HepG2 (cell line): ENCODE data around the gene MTSS2. TPM values are rescaled to one million over a fixed set of nuclear protein-coding genes. Genes with fewer than 3 reads are reported as not detected.

Experiments used
- ATAC-seq: fragments of 200-7000 bp; cut with Tn5 transposase; 3 replicates; pipeline ENCODE4 v1.9.1; 2020; ENCODE audit warnings: mild to moderate bottlenecking, moderate library complexity
- BruUV-seq: library from RNA; stranded (reverse); fragments of 400-500 nt; replicated peaks from 2 replicates; lab custom pipeline; 2021; lab: Mats Ljungman, UMichigan
- CTCF ChIA-PET: fragments of 300-600 bp; formaldehyde crosslinking; extraction: SDS; loops from one replicate; lab custom pipeline; 2021; ENCODE audit warnings: low total read pairs, inconsistent platforms, low intra/inter-chr PET ratio; lab: Yijun Ruan, JAX
- POLR2A ChIA-PET: fragments of 350-600 bp; sonication (Branson Sonifier 250); formaldehyde crosslinking; loops from one replicate; lab custom pipeline; 2020; ENCODE audit warnings: antibody characterized with exemption, inconsistent platforms; lab: Yijun Ruan, JAX
- DNase-seq: peaks from one replicate; pipeline ENCODE4 v3.0.0-alpha.2; 2015; ENCODE audit warnings: low spot score
- FAIRE-seq: peaks from 3 replicates; lab custom pipeline; 2011; peaks lifted over from hg19 to GRCh38; lab: Jason Lieb, UNC
- H2AFZ ChIP-seq: one replicate; pipeline ENCODE4 v1.6.1; 2011; ENCODE audit warnings: low read length, inconsistent platforms
- H3K27ac ChIP-seq: fragments of 300-600 bp; 3 replicates; pipeline ENCODE4 v1.8.0; 2011; ENCODE audit warnings: mixed run types, mild to moderate bottlenecking, mixed read lengths, low read length, inconsistent platforms; ENCODE audit not compliant: insufficient read depth; ENCODE audit errors: extremely low read length
- H3K27me3 ChIP-seq, 2 experiments: fragments of 200-600 bp in 1 of 2; 2 replicates in 1 of 2; 3 replicates in 1 of 2; pipeline versions ENCODE4 v1.6.0 to v1.8.0; 2011; ENCODE audit warnings: low read length in 2 of 2, mild to moderate bottlenecking in 2 of 2, moderate library complexity in 2 of 2, inconsistent platforms in 1 of 2; ENCODE audit not compliant: insufficient read depth in 2 of 2, control insufficient read depth in 1 of 2
- H3K36me3 ChIP-seq, 2 experiments: fragments of 200-600 bp in 1 of 2; replicated peaks in 1 of 2; 2 replicates in 1 of 2; 3 replicates in 1 of 2; pipeline versions ENCODE4 v1.5.1 to v1.8.0; 2011; ENCODE audit warnings: low read length in 2 of 2, inconsistent platforms in 1 of 2; ENCODE audit not compliant: insufficient read depth in 2 of 2, control insufficient read depth in 1 of 2
- H3K4me1 ChIP-seq: 2 replicates; pipeline ENCODE4 v1.5.1; 2012; ENCODE audit warnings: low read length, inconsistent platforms; ENCODE audit not compliant: insufficient read depth
- H3K4me2 ChIP-seq: 2 replicates; pipeline ENCODE4 v1.6.0; 2011; ENCODE audit warnings: low read depth, low read length, inconsistent platforms
- H3K4me3 ChIP-seq, 3 experiments: fragments of 200-600 bp in 1 of 3; sonication (generic), shearing (Covaris generic) in 1 of 3; replicated peaks in 1 of 3; 2 replicates each; pipeline ENCODE4 v1.5.1; 2011 to 2016; ENCODE audit warnings: low read length in 3 of 3, inconsistent platforms in 2 of 3, low read depth in 2 of 3, mild to moderate bottlenecking in 2 of 3, control low read depth in 1 of 3, mixed read lengths in 1 of 3; ENCODE audit not compliant: insufficient read depth in 1 of 3
- H3K79me2 ChIP-seq: one replicate; pipeline ENCODE4 v1.6.1; 2011; ENCODE audit warnings: low read length, inconsistent platforms; ENCODE audit not compliant: insufficient read depth
- H3K9ac ChIP-seq: 2 replicates; pipeline ENCODE4 v1.6.0; 2011; ENCODE audit warnings: mild to moderate bottlenecking, low read depth, low read length, inconsistent platforms; ENCODE audit not compliant: insufficient read depth
- H3K9me3 ChIP-seq: 2 replicates; pipeline ENCODE4 v1.5.1; 2012; ENCODE audit warnings: mild to moderate bottlenecking, low read length
- H4K20me1 ChIP-seq: 2 replicates; pipeline ENCODE4 v1.6.0; 2011; ENCODE audit warnings: inconsistent platforms, mild to moderate bottlenecking, low read length, moderate library complexity; ENCODE audit not compliant: insufficient read depth
- AGO1 ChIP-seq: fragments of 200-400 bp; formaldehyde crosslinking; IDR thresholded peaks from 2 replicates; pipeline ENCODE4 v1.6.1; 2017; ENCODE audit warnings: mild to moderate bottlenecking, low read depth, low read length, moderate library complexity; ENCODE audit not compliant: poor library complexity, severe bottlenecking
- AKAP8 ChIP-seq: sonication (generic); formaldehyde crosslinking; IDR thresholded peaks from 2 replicates; pipeline ENCODE4 v1.5.1; 2020; ENCODE audit warnings: mild to moderate bottlenecking, missing genetic modification reagents
- ARHGAP35 ChIP-seq: sonication (generic); formaldehyde crosslinking; IDR thresholded peaks from 2 replicates; pipeline ENCODE4 v1.9.0; 2022; ENCODE audit warnings: mild to moderate bottlenecking, inconsistent platforms, moderate library complexity, missing genetic modification reagents, borderline replicate concordance
- ATAD3A ChIP-seq: sonication (generic); formaldehyde crosslinking; IDR thresholded peaks from 2 replicates; pipeline ENCODE4 v1.4.0; 2020; ENCODE audit warnings: missing genetic modification reagents
- GTF2F1 ChIP-seq: fragments of 150-350 bp; IDR thresholded peaks from 2 replicates; pipeline ENCODE4 v1.6.1; 2014; ENCODE audit warnings: low read length
- NR2C2 ChIP-seq: sonication (generic); formaldehyde crosslinking; IDR thresholded peaks from 2 replicates; pipeline ENCODE4 v1.4.0; 2020; ENCODE audit warnings: missing genetic modification reagents, mild to moderate bottlenecking, moderate library complexity, borderline replicate concordance
- PAWR ChIP-seq: sonication (generic); formaldehyde crosslinking; IDR thresholded peaks from 2 replicates; pipeline ENCODE4 v1.4.0; 2020; ENCODE audit warnings: missing genetic modification reagents, mild to moderate bottlenecking, borderline replicate concordance
- POLR2AphosphoS2 ChIP-seq: IDR thresholded peaks from 2 replicates; pipeline ENCODE4 v1.6.1; 2011; ENCODE audit warnings: low read depth, low read length, improper control_type of control experiment
- POLR2AphosphoS5 ChIP-seq: IDR thresholded peaks from 2 replicates; pipeline ENCODE4 v1.6.1; 2012; ENCODE audit warnings: low read depth, low read length
- RBAK ChIP-seq: sonication (generic); formaldehyde crosslinking; IDR thresholded peaks from 2 replicates; pipeline ENCODE4 v1.5.1; 2020; ENCODE audit warnings: mild to moderate bottlenecking, missing genetic modification reagents
- RFXANK ChIP-seq: IDR thresholded peaks from 2 replicates; pipeline ENCODE4 v1.6.1; 2016
- SIX4 ChIP-seq: sonication (generic); formaldehyde crosslinking; IDR thresholded peaks from 2 replicates; pipeline ENCODE4 v1.4.0; 2020; ENCODE audit warnings: missing genetic modification reagents
- TAF15 ChIP-seq: fragments of 200-400 bp; formaldehyde crosslinking; IDR thresholded peaks from one replicate; pipeline ENCODE4 v1.6.1; 2018; ENCODE audit warnings: mild to moderate bottlenecking, low read depth, low read length; ENCODE audit not compliant: poor library complexity, severe bottlenecking
- THAP9 ChIP-seq: sonication (generic); formaldehyde crosslinking; IDR thresholded peaks from 2 replicates; pipeline ENCODE4; 2020; ENCODE audit warnings: missing genetic modification reagents, mild to moderate bottlenecking, borderline replicate concordance
- TOPORS ChIP-seq: sonication (generic); formaldehyde crosslinking; IDR thresholded peaks from 2 replicates; pipeline ENCODE4 v1.8.0; 2023; ENCODE audit warnings: mild to moderate bottlenecking, missing genetic modification reagents
- ZNF256 ChIP-seq: sonication (generic); formaldehyde crosslinking; conservative IDR thresholded peaks from 2 replicates; pipeline ENCODE4 v1.4.0; 2020; ENCODE audit warnings: missing genetic modification reagents
- ZNF260 ChIP-seq: sonication (generic); formaldehyde crosslinking; IDR thresholded peaks from 2 replicates; pipeline ENCODE4 v1.4.0; 2020; ENCODE audit warnings: missing genetic modification reagents, low read depth, mild to moderate bottlenecking, borderline replicate concordance
- ZNF572 ChIP-seq: sonication (generic); formaldehyde crosslinking; IDR thresholded peaks from 2 replicates; pipeline ENCODE4 v1.5.1; 2020; ENCODE audit warnings: mild to moderate bottlenecking, missing genetic modification reagents
- WGBS: methylation state at CpG from one replicate; pipeline ENCODE4 v1.1.6; 2017; ENCODE audit warnings: low lambda C conversion rate; 5-methylcytosine and 5-hydroxymethylcytosine counted together
- in situ Hi-C: cut with HindIII; loops from 2 replicates; pipeline ENCODE4 v1.10.0; 2017; ENCODE audit warnings: low pct_unique_long_range_greater_than_20kb; ENCODE audit not compliant: extremely low pct_ligation_motif_present
- intact Hi-C: fragments of 100-400 bp; cut with micrococcal nuclease; formaldehyde crosslinking; loops from one replicate; pipeline ENCODE4 v1.10.0; 2022; ENCODE audit not compliant: unreplicated experiment
- polyA plus RNA-seq, 8 experiments: library from polyadenylated mRNA; depleted of rRNA in 3 of 8; stranded (reverse) in 7 of 8; unstranded in 1 of 8; fragments of >200 nt; fragmentation: Illumina TruSeq in 4 of 8; extraction: Trizol in 4 of 8; gene quantifications; 2 replicates each; pipeline versions ENCODE4 v1.2.1 to v1.2.3, GENCODE V29; 2011 to 2016; ENCODE audit warnings: low read depth in 4 of 8, missing spikeins in 1 of 8, mixed read lengths in 1 of 8; ENCODE audit not compliant: insufficient read depth in 1 of 8
- total RNA-seq, 5 experiments: library from RNA; depleted of rRNA; stranded (reverse); fragments of >200 nt; fragmentation: Illumina TruSeq; extraction: Trizol; gene quantifications; 2 replicates each; pipeline ENCODE4 v1.2.3, GENCODE V29; 2016; ENCODE audit warnings: low read depth in 1 of 5
- TF ChIP-seq, protein P1 (sequence below): IDR thresholded peaks from 2 replicates; pipeline ENCODE4 v1.6.1; 2016

Gene MTSS2
- total and polyA plus RNA-seq, 2 of the 13 experiments (the other 11 are each of a cell fraction or from before 2014, with no cell fraction given) = 132 to 242 TPM

- Histone ChIP-seq H3K27me3 (0 out of 5 replicates have a peak, but pooled peaks cover 0 to under 1% of the 10 kb centered on the region in 2 experiments), H3K4me2 (no peak overlapping the region), H4K20me1 (peaks cover 18% of the 10 kb centered on the region; the same call in 1 of the 2 replicates), H3K4me3 (no peak overlapping the region), H3K4me1 (peaks cover 20% of the 10 kb centered on the region), H3K36me3 (peaks cover 29 to 42% of the 10 kb centered on the region in 2 experiments), H3K79me2 (no peaks in the 10 kb centered on the region), H3K9ac (no peak overlapping the region), H2AFZ (no peak overlapping the region), H3K27ac (peak overlapping the region; percentile 19), H3K9me3 (no peaks in the 10 kb centered on the region)
- ATAC-seq (peak; percentile 1; the same call in 1 of the 3 replicates), FAIRE-seq (no peak), DNase-seq (no peak)
- intact Hi-C loops (loop anchor here (1.0 kb wide), 1 partner anchor 48 kb away; no protein-coding TSS in a partner anchor), in situ Hi-C loops (no loop called here)
- TSS peak; percentile 59 for BruUV-seq
- CTCF ChIA-PET = no interaction called here
- POLR2A ChIA-PET = interaction anchor here (1.0 to 2.7 kb wide), 9 partner anchors 13 to 109 kb away, joined by 3 to 16 read pairs (median 8); no protein-coding TSS in a partner anchor
- 89% methylated on average over 20 of the region's 21 CpGs for WGBS
- TF ChIP-seq NR2C2 (CRISPR knock-in tag) (0 out of 2 replicates have a peak, but pooled peaks have one; percentile 21), RFXANK (CRISPR knock-in tag) (no peak), ZNF256 (CRISPR knock-in tag) (0 out of 2 replicates have a peak, but pooled peaks have one; percentile 8), ZNF572 (CRISPR knock-in tag) (0 out of 2 replicates have a peak, but pooled peaks have one; percentile 56), THAP9 (0 out of 2 replicates have a peak, but pooled peaks have one; percentile 17), ARHGAP35 (CRISPR knock-in tag) (0 out of 2 replicates have a peak, but pooled peaks have one; percentile 2), POLR2AphosphoS5 (peak; percentile 36), TAF15 (peak; percentile 97), GTF2F1 (no peak), ATAD3A (CRISPR knock-in tag) (no peak), SIX4 (CRISPR knock-in tag) (no peak; the same call in 1 of the 2 replicates), AKAP8 (CRISPR knock-in tag) (peak; percentile 100), PAWR (CRISPR knock-in tag) (no peak), RBAK (CRISPR knock-in tag) (no peak), AGO1 (peak; percentile 62), TOPORS (CRISPR knock-in tag) (peak; percentile 10; the same call in 1 of the 2 replicates), ZNF260 (no peak), POLR2AphosphoS2 (0 out of 2 replicates have a peak, but pooled peaks have one; percentile 37)
- TF ChIP-seq, protein P1, sequence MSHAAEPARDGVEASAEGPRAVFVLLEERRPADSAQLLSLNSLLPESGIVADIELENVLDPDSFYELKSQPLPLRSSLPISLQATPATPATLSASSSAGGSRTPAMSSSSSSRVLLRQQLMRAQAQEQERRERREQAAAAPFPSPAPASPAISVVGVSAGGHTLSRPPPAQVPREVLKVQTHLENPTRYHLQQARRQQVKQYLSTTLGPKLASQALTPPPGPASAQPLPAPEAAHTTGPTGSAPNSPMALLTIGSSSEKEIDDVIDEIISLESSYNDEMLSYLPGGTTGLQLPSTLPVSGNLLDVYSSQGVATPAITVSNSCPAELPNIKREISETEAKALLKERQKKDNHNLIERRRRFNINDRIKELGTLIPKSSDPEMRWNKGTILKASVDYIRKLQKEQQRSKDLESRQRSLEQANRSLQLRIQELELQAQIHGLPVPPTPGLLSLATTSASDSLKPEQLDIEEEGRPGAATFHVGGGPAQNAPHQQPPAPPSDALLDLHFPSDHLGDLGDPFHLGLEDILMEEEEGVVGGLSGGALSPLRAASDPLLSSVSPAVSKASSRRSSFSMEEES (CRISPR knock-in tag) = no peak
These were observed 23.8 kb downstream of the MTSS2 start for GRCh38 chr16:70661918-70662641.
